ENCODE results near the gene HNRNPA3.
"Not testable (repeated sequence)": the region's sequence is repeated elsewhere in the genome, so short reads cannot be mapped to it uniquely, and the experiment has no call there.

Gene HNRNPA3

DNA sequence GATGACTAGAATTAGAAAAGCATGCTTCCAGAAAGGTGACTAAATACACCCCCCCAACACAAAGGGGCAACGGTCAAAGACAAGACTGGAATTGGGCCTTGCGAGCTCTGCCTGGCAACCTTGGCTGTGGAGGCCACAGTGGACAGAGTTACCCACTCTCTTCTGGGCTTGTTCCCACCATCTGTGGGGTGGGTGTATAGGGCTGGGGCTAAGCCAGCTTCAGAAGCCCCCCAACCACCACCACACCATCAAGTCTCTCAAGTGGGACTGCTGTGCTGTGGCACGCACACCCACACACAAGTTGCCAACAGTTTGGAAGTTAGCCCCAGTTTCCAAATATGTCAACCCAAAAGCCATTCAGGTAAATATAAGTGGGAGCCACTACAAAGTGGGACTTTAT, 44.1 kb downstream of the HNRNPA3 start:
- DNase-seq: no peak

DNA sequence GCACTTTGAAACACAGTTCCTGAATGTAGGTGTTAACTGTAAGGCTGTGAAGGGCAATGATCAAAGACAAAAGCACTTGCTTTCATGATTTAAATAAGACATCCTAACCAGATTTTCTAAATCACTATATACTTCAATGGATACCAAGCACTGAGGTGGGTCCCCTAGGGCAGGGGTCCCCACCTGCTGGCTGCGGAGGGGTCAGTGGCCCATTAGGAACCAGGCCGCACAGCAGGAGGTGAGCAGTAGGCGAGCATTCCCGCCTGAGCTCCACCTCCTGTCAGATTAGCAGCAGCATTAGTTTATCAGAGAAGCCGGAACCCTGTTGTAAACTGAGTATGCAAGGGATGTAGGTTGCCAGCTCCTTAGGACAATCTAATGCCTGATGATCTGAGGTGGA, 44.9 kb downstream of the HNRNPA3 start:
- no peak for DNase-seq

GRCh38 chr2:177258059-177258458, 45.5 kb downstream of the HNRNPA3 start:
- DNase-seq: no peak

- DNase-seq: no peak
These were observed 47.8 kb downstream of the HNRNPA3 start for GRCh38 chr2:177260379-177260778.

GRCh38 chr2:177261116-177262060, 48.8 kb downstream of the HNRNPA3 start:
- no peak for DNase-seq

- DNase-seq: no peak
These were observed 49.5 kb downstream of the HNRNPA3 start for GRCh38 chr2:177262092-177262491.

- no peak for DNase-seq
These were observed 50.4 kb downstream of the HNRNPA3 start for GRCh38 chr2:177262958-177263450.

DNA sequence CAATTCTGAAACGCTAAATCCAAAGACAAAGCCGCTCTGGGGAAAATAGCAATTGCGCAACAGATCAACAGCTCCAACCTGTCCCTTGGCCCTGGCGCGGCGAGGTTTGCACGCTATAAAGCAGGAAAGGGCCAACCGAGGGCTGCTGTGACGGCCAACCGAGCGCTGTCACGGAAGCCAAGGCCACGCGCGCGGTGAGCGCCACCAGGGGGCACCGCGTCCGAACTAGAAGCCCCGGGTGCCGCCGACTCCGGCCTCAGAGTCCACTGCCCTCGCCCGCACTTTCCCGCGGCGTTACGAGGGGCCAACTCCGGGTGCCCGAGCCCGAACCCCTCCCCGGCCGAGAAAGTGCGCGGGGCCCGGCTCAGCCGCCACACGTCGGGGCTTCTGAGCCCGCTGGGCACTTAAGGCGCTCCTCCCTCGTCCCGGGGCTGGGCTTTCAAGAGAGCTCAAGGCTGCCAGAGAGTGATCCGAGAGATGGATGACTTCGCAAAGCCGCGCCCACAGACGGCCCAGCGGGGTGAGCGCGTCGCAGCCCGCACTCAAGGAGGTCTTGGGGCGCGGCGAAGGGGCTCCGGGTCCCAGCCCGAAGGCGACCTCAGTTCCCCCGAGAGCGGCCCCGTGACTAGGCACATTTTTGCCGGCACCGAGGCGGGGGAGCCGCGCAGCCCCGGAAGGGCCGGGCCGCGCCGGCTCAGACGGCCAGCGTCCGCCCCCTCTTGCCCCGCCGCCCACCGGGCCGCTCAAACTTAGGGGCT, 51.0 kb downstream of the HNRNPA3 start:
- DNase-seq: peak; percentile 96 to 97

- DNase-seq: no peak
These were observed 51.7 kb downstream of the HNRNPA3 start for GRCh38 chr2:177264209-177264692.

GRCh38 chr2:177264693-177265587, 52.3 kb downstream of the HNRNPA3 start, which contains the start of gene NFE2L2:
Gene NFE2L2 (minus strand): TSS chr2:177264727. CDS start chr2:177264576, 151 bp downstream.
- peak; percentile 96 to 98 for DNase-seq

GRCh38 chr2:177265824-177266817, 53.5 kb downstream of the HNRNPA3 start:
- no peak for DNase-seq

- DNase-seq: not testable (repeated sequence)
These were observed 54.4 kb downstream of the HNRNPA3 start for GRCh38 chr2:177266955-177267354.

GRCh38 chr2:177268187-177268871, 55.7 kb downstream of the HNRNPA3 start:
- no peak for DNase-seq

- no peak for DNase-seq
These were observed 56.3 kb downstream of the HNRNPA3 start for GRCh38 chr2:177268901-177269300.

- no peak for DNase-seq
These were observed 57.9 kb downstream of the HNRNPA3 start for GRCh38 chr2:177270531-177270930.

DNA sequence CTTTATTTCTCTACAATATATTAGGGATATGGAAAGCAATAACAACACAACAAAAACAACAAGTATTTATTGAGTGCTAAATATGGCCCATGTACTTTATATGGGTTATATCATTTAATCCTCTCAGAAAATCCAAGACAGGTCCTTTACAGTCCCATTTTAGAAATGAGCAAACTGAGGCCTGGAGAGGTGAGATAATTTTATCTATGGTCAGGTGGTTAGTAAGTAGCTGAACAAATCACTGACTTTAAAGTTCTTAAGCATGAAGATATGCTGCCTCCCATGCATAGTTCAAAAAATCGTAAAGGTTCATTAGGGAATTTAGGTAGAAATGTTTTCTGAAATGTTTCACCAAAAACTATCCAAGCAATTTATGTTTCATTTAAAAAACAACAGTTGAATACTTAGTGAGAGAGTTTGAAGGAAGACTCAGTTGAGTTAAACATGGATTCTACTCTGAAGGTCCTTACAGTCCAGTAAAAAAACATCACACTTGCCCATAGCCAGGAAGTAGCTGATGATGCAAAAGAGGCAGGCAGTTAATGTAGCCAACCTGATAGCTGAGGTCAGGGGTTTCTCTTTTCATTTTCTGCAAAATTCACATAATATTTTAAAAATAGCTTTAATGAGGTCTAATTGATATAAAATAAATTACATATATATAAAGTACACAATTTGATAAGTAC, 59.5 kb downstream of the HNRNPA3 start:
- DNase-seq: no peak

DNA sequence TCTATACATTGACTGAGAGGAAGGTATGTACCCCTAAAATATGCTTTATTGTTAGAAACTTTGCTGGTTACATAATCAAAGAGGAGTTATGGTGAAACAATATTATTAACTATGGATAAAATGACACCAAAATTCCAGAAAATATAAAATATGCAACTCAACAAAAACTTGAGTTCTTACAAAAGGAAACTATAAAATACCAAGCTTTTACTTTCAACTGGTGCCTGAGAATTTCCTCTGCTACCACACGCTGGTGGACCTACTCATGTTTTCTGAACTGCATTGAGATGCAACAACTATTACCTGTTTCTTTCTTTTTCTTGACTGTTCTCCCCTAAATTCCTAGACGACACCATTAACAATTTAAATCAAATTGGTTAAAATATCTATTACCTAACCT, 60.2 kb downstream of the HNRNPA3 start:
- no peak for DNase-seq

GRCh38 chr2:177273408-177273807, 60.8 kb downstream of the HNRNPA3 start:
- no peak for DNase-seq
